A673 (cell line): ENCODE data around the gene KMO.

Experiments used
- EZH2 ChIP-seq: fragments of 200-600 bp; sonication (generic); IDR thresholded peaks from 2 replicates; pipeline ENCODE4 v1.6.1; 2017; ENCODE audit warnings: borderline replicate concordance, low read depth, mild to moderate bottlenecking, mixed read lengths, antibody characterized with exemption, low read length; ENCODE audit not compliant: poor library complexity, severe bottlenecking
- TF ChIP-seq, protein P1 (sequence below): fragments of 300-800, 200-600 bp; sonication (generic); conservative IDR thresholded peaks from 2 replicates; pipeline ENCODE4 v1.5.1; 2017; ENCODE audit warnings: low read depth, mild to moderate bottlenecking, antibody characterized with exemption, low read length, moderate library complexity, mixed read lengths

- TF ChIP-seq, protein P1, sequence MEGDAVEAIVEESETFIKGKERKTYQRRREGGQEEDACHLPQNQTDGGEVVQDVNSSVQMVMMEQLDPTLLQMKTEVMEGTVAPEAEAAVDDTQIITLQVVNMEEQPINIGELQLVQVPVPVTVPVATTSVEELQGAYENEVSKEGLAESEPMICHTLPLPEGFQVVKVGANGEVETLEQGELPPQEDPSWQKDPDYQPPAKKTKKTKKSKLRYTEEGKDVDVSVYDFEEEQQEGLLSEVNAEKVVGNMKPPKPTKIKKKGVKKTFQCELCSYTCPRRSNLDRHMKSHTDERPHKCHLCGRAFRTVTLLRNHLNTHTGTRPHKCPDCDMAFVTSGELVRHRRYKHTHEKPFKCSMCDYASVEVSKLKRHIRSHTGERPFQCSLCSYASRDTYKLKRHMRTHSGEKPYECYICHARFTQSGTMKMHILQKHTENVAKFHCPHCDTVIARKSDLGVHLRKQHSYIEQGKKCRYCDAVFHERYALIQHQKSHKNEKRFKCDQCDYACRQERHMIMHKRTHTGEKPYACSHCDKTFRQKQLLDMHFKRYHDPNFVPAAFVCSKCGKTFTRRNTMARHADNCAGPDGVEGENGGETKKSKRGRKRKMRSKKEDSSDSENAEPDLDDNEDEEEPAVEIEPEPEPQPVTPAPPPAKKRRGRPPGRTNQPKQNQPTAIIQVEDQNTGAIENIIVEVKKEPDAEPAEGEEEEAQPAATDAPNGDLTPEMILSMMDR: no peak
- TF ChIP-seq EZH2: no peak
Observed at GRCh38 chr1:241645199-241645598, 113.0 kb downstream of the KMO start.
